Gastrocnemius medialis (tissue), 4 donors: Measurements from ENCODE around the gene COA5.

Experiments
- CTCF ChIP-seq, 5 experiments: fragments of 450-650 bp in 3 of 5; fragments of 200-600 bp in 2 of 5; sonication (generic) in 2 of 5; IDR thresholded peaks in 4 of 5; conservative IDR thresholded peaks in 1 of 5; 1 replicate in 4 of 5; 2 replicates in 1 of 5; pipeline ENCODE4 v1.5.1; 2016 to 2019; ENCODE audit warnings: antibody characterized with exemption in 5 of 5, mild to moderate bottlenecking in 3 of 5, moderate library complexity in 3 of 5
- POLR2A ChIP-seq, 2 donors: fragments of 450-650 bp; IDR thresholded peaks; one replicate each; pipeline ENCODE4 v1.6.1; 2017; ENCODE audit warnings: antibody characterized with exemption in 2 of 2, mild to moderate bottlenecking in 2 of 2, moderate library complexity in 2 of 2

- TF ChIP-seq CTCF (IDR thresholded peaks at IDR 0.05 in 4 of 5, conservative IDR thresholded peaks at IDR 0.05 in 1 of 5), result no peak
- TF ChIP-seq POLR2A (IDR thresholded peaks at IDR 0.05), result no peak
Observed at GRCh38 chr2:98592565-98592964, 15.7 kb downstream of the COA5 start.
